Panc1 (cell line): ENCODE data around the gene ASNSD1. TPM values are rescaled to one million over a fixed set of nuclear protein-coding genes. Genes with fewer than 3 reads are reported as not detected.

Experiments
- ATAC-seq: fragments of 200-7000 bp; cut with Tn5 transposase; 2 replicates; pipeline ENCODE4 v1.9.1; 2020; ENCODE audit warnings: mild to moderate bottlenecking, moderate library complexity
- BruUV-seq: library from RNA; stranded (reverse); fragments of 400-500 nt; replicated peaks from 2 replicates; lab custom pipeline; 2021; lab: Mats Ljungman, UMichigan
- CTCF ChIA-PET: fragments of 300-600 bp; sonication (Branson Sonifier 250); formaldehyde crosslinking; loops from one replicate; lab custom pipeline; 2022; ENCODE audit warnings: antibody characterized with exemption; lab: Charles Lee
- POLR2A ChIA-PET: fragments of 300-600 bp; sonication (Branson Sonifier 250); formaldehyde crosslinking; loops from one replicate; lab custom pipeline; 2022; ENCODE audit warnings: antibody characterized with exemption; lab: Charles Lee
- DNase-seq: peaks from one replicate; pipeline ENCODE4 v3.0.0-alpha.2; 2010; ENCODE audit warnings: low read depth, low spot score
- H3K27ac ChIP-seq: 2 replicates; pipeline ENCODE4 v1.5.1; 2011; ENCODE audit warnings: mild to moderate bottlenecking, low read length, inconsistent platforms
- H3K27me3 ChIP-seq: fragments of 200-500 bp; sonication (Bioruptor generic); 2 replicates; pipeline ENCODE4 v1.6.0; 2014; ENCODE audit warnings: low read length, inconsistent platforms; ENCODE audit not compliant: control insufficient read depth, insufficient read depth
- H3K36me3 ChIP-seq: fragments of 200-500 bp; sonication (Bioruptor generic); 2 replicates; pipeline ENCODE4 v1.5.1; 2014; ENCODE audit warnings: inconsistent platforms, mild to moderate bottlenecking, low read length, moderate library complexity; ENCODE audit not compliant: control insufficient read depth, insufficient read depth
- H3K4me1 ChIP-seq: 2 replicates; pipeline ENCODE4 v1.5.1; 2011; ENCODE audit warnings: inconsistent platforms, mild to moderate bottlenecking, low read length, moderate library complexity; ENCODE audit not compliant: control insufficient read depth, insufficient read depth
- H3K4me3 ChIP-seq, 2 experiments: 2 replicates each; pipeline ENCODE4 v1.5.1; 2011 to 2012; ENCODE audit warnings: low read depth in 2 of 2, low read length in 2 of 2, mild to moderate bottlenecking in 2 of 2, inconsistent platforms in 1 of 2, moderate library complexity in 1 of 2
- H3K9me3 ChIP-seq: fragments of 200-500 bp; sonication (Bioruptor generic); 2 replicates; pipeline ENCODE4 v1.5.1; 2014; ENCODE audit warnings: low read depth, mild to moderate bottlenecking, inconsistent platforms, low read length, moderate library complexity; ENCODE audit not compliant: control insufficient read depth, insufficient read depth
- POLR2AphosphoS5 ChIP-seq: IDR thresholded peaks from 2 replicates; pipeline ENCODE4 v1.6.1; 2012; ENCODE audit warnings: mild to moderate bottlenecking, low read depth, low read length, moderate library complexity
- SIN3A ChIP-seq: IDR thresholded peaks from 2 replicates; pipeline ENCODE4 v1.6.1; 2012; ENCODE audit warnings: low read depth, mild to moderate bottlenecking, low read length, moderate library complexity, borderline replicate concordance; ENCODE audit not compliant: insufficient read depth
- TCF7L2 ChIP-seq: IDR thresholded peaks from 2 replicates; pipeline ENCODE4 v1.6.1; 2011; ENCODE audit warnings: mild to moderate bottlenecking, low read depth, low read length, inconsistent platforms
- in situ Hi-C: cut with HindIII; loops from 2 replicates; pipeline ENCODE4 v1.10.0; 2016; ENCODE audit warnings: low sequenced_read_pairs, low pct_unique_long_range_greater_than_20kb
- intact Hi-C: fragments of 100-400 bp; cut with micrococcal nuclease; formaldehyde crosslinking; loops from one replicate; pipeline ENCODE4 v1.10.0; 2022; ENCODE audit not compliant: unreplicated experiment
- total RNA-seq: library from RNA; stranded (reverse); gene quantifications from one replicate; pipeline ENCODE4 v1.2.1, GENCODE V29; 2021; ENCODE audit not compliant: unreplicated experiment
- TF ChIP-seq, protein P1 (sequence below): fragments of 450-650 bp; IDR thresholded peaks from 2 replicates; pipeline ENCODE4 v1.5.1; 2017; ENCODE audit warnings: mild to moderate bottlenecking
- TF ChIP-seq, protein P2 (sequence below), 2 experiments: IDR thresholded peaks; 2 replicates each; pipeline ENCODE4 v1.6.1; 2011 to 2012; ENCODE audit warnings: low read depth in 2 of 2, control low read depth in 1 of 2, low read length in 1 of 2, mild to moderate bottlenecking in 1 of 2, moderate library complexity in 1 of 2; ENCODE audit not compliant: insufficient read depth in 1 of 2

Gene ASNSD1
- total RNA-seq, 1 experiment from 2014 or later: 30.3 TPM

DNA sequence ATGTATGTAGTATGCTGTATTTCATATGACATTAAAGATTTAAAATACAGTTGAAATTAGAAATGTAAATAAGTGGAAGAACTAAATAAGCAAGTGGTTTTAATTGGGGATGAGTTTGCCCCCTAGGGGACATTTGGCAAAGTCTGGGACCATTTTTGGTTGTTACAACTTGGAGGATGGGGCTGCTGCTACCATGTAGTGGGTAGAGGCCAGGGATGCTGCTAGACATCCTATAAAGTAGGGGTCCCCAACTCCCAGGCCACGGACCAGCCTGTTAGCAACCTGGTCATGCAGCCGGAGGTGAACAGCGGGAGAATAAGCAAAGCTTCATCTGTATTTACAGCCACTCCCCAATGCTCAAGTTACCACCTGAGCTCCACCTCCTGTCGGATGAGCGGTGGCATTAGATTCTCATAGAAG, 27.9 kb upstream of the ASNSD1 start:
- no peak overlapping the region for H3K27ac ChIP-seq
- H3K4me1 ChIP-seq: no peaks in the 10 kb centered on the region
- intact Hi-C loops (no loop called here), in situ Hi-C loops (no loop called here)
- DNase-seq (no peak), ATAC-seq (no peak)
- no peaks in the 10 kb centered on the region for H3K9me3 ChIP-seq
- H3K36me3 ChIP-seq: no peaks in the 10 kb centered on the region
- no peak overlapping the region for H3K4me3 ChIP-seq
- ChIA-PET POLR2A (no interaction called here), CTCF (no interaction called here)
- no TSS peak for BruUV-seq
- H3K27me3 ChIP-seq: no peaks in the 10 kb centered on the region
- TF ChIP-seq SIN3A: no peak
- TF ChIP-seq, protein P1, sequence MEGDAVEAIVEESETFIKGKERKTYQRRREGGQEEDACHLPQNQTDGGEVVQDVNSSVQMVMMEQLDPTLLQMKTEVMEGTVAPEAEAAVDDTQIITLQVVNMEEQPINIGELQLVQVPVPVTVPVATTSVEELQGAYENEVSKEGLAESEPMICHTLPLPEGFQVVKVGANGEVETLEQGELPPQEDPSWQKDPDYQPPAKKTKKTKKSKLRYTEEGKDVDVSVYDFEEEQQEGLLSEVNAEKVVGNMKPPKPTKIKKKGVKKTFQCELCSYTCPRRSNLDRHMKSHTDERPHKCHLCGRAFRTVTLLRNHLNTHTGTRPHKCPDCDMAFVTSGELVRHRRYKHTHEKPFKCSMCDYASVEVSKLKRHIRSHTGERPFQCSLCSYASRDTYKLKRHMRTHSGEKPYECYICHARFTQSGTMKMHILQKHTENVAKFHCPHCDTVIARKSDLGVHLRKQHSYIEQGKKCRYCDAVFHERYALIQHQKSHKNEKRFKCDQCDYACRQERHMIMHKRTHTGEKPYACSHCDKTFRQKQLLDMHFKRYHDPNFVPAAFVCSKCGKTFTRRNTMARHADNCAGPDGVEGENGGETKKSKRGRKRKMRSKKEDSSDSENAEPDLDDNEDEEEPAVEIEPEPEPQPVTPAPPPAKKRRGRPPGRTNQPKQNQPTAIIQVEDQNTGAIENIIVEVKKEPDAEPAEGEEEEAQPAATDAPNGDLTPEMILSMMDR: peak; percentile 42

DNA sequence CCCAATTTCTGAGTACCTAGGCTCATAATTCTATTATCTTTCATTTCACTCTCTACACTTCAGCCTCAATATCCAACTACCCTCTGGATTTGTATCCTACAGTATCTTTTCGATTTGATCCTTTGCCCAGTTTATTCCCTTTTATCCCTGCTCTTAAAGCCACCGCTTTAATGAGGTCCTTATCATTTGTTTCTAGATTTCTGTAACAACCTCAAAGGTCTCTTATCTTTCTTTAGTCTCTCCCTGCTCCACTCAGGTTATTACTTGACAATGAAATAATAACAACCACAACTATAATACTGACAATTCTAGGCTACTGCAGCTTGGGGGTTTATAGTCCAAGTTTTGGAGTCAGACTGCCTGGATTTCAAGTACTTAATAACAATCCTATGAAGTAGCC, 25.9 kb upstream of the ASNSD1 start:
- no peaks in the 10 kb centered on the region for H3K27me3 ChIP-seq
- BruUV-seq: no TSS peak
- CTCF ChIA-PET: no interaction called here

More for the DNA sequence above, 25.9 kb upstream of the ASNSD1 start:
- POLR2A ChIA-PET: no interaction called here
- DNase-seq (no peak), ATAC-seq (no peak)
- Histone ChIP-seq H3K9me3 (no peaks in the 10 kb centered on the region), H3K4me3 (no peak overlapping the region), H3K4me1 (no peaks in the 10 kb centered on the region), H3K27ac (no peak overlapping the region), H3K36me3 (no peaks in the 10 kb centered on the region)
- in situ Hi-C loops: no loop called here
- TF ChIP-seq POLR2AphosphoS5: no peak
- TF ChIP-seq, protein P1: no peak
- TF ChIP-seq SIN3A: no peak
- TF ChIP-seq, protein P2, sequence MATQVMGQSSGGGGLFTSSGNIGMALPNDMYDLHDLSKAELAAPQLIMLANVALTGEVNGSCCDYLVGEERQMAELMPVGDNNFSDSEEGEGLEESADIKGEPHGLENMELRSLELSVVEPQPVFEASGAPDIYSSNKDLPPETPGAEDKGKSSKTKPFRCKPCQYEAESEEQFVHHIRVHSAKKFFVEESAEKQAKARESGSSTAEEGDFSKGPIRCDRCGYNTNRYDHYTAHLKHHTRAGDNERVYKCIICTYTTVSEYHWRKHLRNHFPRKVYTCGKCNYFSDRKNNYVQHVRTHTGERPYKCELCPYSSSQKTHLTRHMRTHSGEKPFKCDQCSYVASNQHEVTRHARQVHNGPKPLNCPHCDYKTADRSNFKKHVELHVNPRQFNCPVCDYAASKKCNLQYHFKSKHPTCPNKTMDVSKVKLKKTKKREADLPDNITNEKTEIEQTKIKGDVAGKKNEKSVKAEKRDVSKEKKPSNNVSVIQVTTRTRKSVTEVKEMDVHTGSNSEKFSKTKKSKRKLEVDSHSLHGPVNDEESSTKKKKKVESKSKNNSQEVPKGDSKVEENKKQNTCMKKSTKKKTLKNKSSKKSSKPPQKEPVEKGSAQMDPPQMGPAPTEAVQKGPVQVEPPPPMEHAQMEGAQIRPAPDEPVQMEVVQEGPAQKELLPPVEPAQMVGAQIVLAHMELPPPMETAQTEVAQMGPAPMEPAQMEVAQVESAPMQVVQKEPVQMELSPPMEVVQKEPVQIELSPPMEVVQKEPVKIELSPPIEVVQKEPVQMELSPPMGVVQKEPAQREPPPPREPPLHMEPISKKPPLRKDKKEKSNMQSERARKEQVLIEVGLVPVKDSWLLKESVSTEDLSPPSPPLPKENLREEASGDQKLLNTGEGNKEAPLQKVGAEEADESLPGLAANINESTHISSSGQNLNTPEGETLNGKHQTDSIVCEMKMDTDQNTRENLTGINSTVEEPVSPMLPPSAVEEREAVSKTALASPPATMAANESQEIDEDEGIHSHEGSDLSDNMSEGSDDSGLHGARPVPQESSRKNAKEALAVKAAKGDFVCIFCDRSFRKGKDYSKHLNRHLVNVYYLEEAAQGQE (IDR thresholded peaks at IDR 0.05; ENCODE audit: insufficient read depth in 1 of 2, low read depth in 2 of 2, low read length in 1 of 2): no peak
- no peak for TF ChIP-seq TCF7L2
- intact Hi-C loops: no loop called here
